ENCODE measurements around the gene THSD4. TPM values are rescaled to one million over a fixed set of nuclear protein-coding genes. Genes with fewer than 3 reads are reported as not detected.

Gene THSD4
- total and polyA plus RNA-seq, 9 of the 15 experiments (the other 6 are each of a cell fraction or from before 2014, with no cell fraction given), result 0.04 TPM; not detected in 5

DNA sequence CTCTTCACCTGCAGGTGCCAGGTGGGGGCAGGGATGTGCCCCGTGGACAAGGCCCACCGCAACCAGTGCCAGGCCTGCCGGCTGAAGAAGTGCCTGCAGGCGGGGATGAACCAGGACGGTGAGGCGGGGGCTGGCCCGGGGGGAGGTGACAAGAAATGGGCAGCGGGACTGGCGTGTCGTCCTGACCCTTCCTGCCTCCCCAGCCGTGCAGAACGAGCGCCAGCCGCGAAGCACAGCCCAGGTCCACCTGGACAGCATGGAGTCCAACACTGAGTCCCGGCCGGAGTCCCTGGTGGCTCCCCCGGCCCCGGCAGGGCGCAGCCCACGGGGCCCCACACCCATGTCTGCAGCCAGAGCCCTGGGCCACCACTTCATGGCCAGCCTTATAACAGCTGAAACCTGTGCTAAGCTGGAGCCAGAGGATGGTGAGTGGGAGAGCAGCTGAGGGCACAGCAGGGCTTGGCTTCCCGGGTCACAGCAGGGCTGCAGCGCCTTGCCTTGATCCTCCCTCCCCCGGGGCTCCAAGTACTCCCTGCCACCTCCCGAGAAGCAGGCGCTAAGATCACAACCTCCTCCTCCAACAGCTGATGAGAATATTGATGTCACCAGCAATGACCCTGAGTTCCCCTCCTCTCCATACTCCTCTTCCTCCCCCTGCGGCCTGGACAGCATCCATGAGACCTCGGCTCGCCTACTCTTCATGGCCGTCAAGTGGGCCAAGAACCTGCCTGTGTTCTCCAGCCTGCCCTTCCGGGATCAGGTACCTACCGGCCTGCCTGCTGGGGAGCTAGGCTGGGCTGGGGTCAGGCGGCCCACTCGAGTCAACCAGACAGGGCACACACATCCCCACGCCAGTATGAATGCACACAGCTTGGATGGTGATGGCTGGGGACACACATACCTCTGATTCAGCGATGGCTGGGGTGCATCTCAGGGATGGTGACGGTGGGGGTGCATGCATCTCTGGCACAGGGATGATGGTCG lies 696.8 kb downstream of the THSD4 start (continued):
- TF ChIP-seq, protein P1, sequence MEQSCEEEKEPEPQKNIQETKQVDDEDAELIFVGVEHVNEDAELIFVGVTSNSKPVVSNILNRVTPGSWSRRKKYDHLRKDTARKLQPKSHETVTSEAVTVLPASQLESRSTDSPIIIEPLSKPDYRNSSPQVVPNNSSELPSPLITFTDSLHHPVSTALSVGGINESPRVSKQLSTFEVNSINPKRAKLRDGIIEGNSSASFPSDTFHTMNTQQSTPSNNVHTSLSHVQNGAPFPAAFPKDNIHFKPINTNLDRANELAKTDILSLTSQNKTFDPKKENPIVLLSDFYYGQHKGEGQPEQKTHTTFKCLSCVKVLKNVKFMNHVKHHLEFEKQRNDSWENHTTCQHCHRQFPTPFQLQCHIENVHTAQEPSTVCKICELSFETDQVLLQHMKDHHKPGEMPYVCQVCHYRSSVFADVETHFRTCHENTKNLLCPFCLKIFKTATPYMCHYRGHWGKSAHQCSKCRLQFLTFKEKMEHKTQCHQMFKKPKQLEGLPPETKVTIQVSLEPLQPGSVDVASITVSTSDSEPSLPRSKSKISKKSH (CRISPR knock-in tag; IDR thresholded peaks at IDR 0.05), result no peak
- TF ChIP-seq ZNF143 (CRISPR knock-in tag; IDR thresholded peaks at IDR 0.05) (no peak), HDAC6 (IDR thresholded peaks at IDR 0.05; ENCODE audit: low read depth, low read length) (no peak), NFIX (CRISPR knock-in tag; IDR thresholded peaks at IDR 0.05; ENCODE audit: low read depth) (no peak), ZNF324 (CRISPR knock-in tag; IDR thresholded peaks at IDR 0.05) (no peak), ZNF175 (CRISPR knock-in tag; IDR thresholded peaks at IDR 0.05; ENCODE audit: low read depth) (no peak), IFI16 (CRISPR knock-in tag; IDR thresholded peaks at IDR 0.05) (no peak), DDX20 (tag; IDR thresholded peaks at IDR 0.05; ENCODE audit: low read depth) (no peak)
- TF ChIP-seq, protein P2, sequence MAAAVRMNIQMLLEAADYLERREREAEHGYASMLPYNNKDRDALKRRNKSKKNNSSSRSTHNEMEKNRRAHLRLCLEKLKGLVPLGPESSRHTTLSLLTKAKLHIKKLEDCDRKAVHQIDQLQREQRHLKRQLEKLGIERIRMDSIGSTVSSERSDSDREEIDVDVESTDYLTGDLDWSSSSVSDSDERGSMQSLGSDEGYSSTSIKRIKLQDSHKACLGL (CRISPR knock-in tag; IDR thresholded peaks at IDR 0.05; ENCODE audit: borderline replicate concordance, poor library complexity, severe bottlenecking), result no peak
- TF ChIP-seq, protein P3, sequence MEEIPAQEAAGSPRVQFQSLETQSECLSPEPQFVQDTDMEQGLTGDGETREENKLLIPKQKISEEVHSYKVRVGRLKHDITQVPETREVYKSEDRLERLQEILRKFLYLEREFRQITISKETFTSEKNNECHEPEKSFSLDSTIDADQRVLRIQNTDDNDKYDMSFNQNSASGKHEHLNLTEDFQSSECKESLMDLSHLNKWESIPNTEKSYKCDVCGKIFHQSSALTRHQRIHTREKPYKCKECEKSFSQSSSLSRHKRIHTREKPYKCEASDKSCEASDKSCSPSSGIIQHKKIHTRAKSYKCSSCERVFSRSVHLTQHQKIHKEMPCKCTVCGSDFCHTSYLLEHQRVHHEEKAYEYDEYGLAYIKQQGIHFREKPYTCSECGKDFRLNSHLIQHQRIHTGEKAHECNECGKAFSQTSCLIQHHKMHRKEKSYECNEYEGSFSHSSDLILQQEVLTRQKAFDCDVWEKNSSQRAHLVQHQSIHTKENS (CRISPR knock-in tag; IDR thresholded peaks at IDR 0.05), result no peak
- TF ChIP-seq, protein P4, sequence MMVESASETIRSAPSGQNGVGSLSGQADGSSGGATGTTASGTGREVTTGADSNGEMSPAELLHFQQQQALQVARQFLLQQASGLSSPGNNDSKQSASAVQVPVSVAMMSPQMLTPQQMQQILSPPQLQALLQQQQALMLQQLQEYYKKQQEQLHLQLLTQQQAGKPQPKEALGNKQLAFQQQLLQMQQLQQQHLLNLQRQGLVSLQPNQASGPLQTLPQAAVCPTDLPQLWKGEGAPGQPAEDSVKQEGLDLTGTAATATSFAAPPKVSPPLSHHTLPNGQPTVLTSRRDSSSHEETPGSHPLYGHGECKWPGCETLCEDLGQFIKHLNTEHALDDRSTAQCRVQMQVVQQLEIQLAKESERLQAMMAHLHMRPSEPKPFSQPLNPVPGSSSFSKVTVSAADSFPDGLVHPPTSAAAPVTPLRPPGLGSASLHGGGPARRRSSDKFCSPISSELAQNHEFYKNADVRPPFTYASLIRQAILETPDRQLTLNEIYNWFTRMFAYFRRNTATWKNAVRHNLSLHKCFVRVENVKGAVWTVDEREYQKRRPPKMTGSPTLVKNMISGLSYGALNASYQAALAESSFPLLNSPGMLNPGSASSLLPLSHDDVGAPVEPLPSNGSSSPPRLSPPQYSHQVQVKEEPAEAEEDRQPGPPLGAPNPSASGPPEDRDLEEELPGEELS (CRISPR knock-in tag; IDR thresholded peaks at IDR 0.05; ENCODE audit: borderline replicate concordance), result no peak
